RWPE2 (cell line): ENCODE results near the gene HSD11B1.

Source experiments
- ATAC-seq: fragments of 200-7000 bp; cut with Tn5 transposase; 3 replicates; pipeline ENCODE4 v1.9.1; 2021; ENCODE audit warnings: low read depth
- DNase-seq: peaks from one replicate; pipeline ENCODE4 v3.0.0-alpha.2; 2020; ENCODE audit warnings: low spot score
- H3K27ac ChIP-seq: fragments of 450-650 bp; 2 replicates; pipeline ENCODE4 v1.5.1; 2017; ENCODE audit warnings: mild to moderate bottlenecking; ENCODE audit not compliant: poor library complexity, severe bottlenecking
- H3K27me3 ChIP-seq: fragments of 250-450 bp; sonication (Bioruptor Pico); 2 replicates; pipeline ENCODE4 v1.5.1; 2021; ENCODE audit warnings: mild to moderate bottlenecking, moderate library complexity; ENCODE audit not compliant: insufficient read depth, poor library complexity, severe bottlenecking
- H3K36me3 ChIP-seq: fragments of 250-450 bp; sonication (Bioruptor Pico); 2 replicates; pipeline ENCODE4 v1.5.1; 2020; ENCODE audit warnings: low read depth, mild to moderate bottlenecking, moderate library complexity
- H3K4me1 ChIP-seq: fragments of 250-450 bp; sonication (Bioruptor Pico); 2 replicates; pipeline ENCODE4 v1.5.1; 2021; ENCODE audit warnings: mild to moderate bottlenecking, moderate library complexity; ENCODE audit not compliant: insufficient read depth, poor library complexity, severe bottlenecking
- H3K4me3 ChIP-seq: fragments of 250-450 bp; sonication (Bioruptor Pico); 2 replicates; pipeline ENCODE4 v1.5.1; 2021; ENCODE audit warnings: mild to moderate bottlenecking, moderate library complexity; ENCODE audit not compliant: severe bottlenecking
- H3K9me3 ChIP-seq: fragments of 250-450 bp; sonication (Bioruptor Pico); 2 replicates; pipeline ENCODE4 v1.5.1; 2021; ENCODE audit warnings: mild to moderate bottlenecking, moderate library complexity; ENCODE audit not compliant: severe bottlenecking
- CTCF ChIP-seq: fragments of 450-650 bp; IDR thresholded peaks from one replicate; pipeline ENCODE4 v1.5.1; 2017; ENCODE audit warnings: mild to moderate bottlenecking, moderate library complexity; ENCODE audit not compliant: poor library complexity, severe bottlenecking

HSD11B1 gene

GRCh38 chr1:209659909-209660308 lies 44.7 kb upstream of the HSD11B1 start:
- TF ChIP-seq CTCF: no peak
- Histone ChIP-seq H3K4me3 (no peak overlapping the region), H3K9me3 (no peaks in the 10 kb centered on the region), H3K27ac (peak overlapping the region; percentile 94), H3K36me3 (no peaks in the 10 kb centered on the region), H3K27me3 (no peaks in the 10 kb centered on the region), H3K4me1 (peaks cover 38% of the 10 kb centered on the region)
- ATAC-seq (0 out of 3 replicates have a peak, but pooled peaks have one; percentile 13), DNase-seq (no peak)

- no peaks in the 10 kb centered on the region for H3K9me3 ChIP-seq
- DNase-seq: no peak
Observed at GRCh38 chr1:209661071-209661470, 43.6 kb upstream of the HSD11B1 start.

GRCh38 chr1:209662879-209663327 lies 41.7 kb upstream of the HSD11B1 start:
- peaks cover 8% of the 10 kb centered on the region for H3K4me1 ChIP-seq
- no peak overlapping the region for H3K27ac ChIP-seq
- no peaks in the 10 kb centered on the region for H3K27me3 ChIP-seq
- no peak for TF ChIP-seq CTCF
- H3K9me3 ChIP-seq: no peaks in the 10 kb centered on the region
- DNase-seq (no peak), ATAC-seq (no peak)
- H3K36me3 ChIP-seq: no peaks in the 10 kb centered on the region
- H3K4me3 ChIP-seq: no peak overlapping the region

More at GRCh38 chr1:209661071-209661470, 43.6 kb upstream of the HSD11B1 start:
- Histone ChIP-seq H3K4me1 (peaks cover 26% of the 10 kb centered on the region), H3K4me3 (no peak overlapping the region), H3K27ac (no peak overlapping the region), H3K36me3 (no peaks in the 10 kb centered on the region), H3K27me3 (no peaks in the 10 kb centered on the region)
- ATAC-seq: no peak
- TF ChIP-seq CTCF: no peak

- Histone ChIP-seq H3K27me3 (no peaks in the 10 kb centered on the region), H3K27ac (no peak overlapping the region), H3K36me3 (no peaks in the 10 kb centered on the region), H3K4me3 (no peak overlapping the region), H3K9me3 (no peaks in the 10 kb centered on the region), H3K4me1 (peaks cover 3% of the 10 kb centered on the region)
- no peak for DNase-seq
- TF ChIP-seq CTCF: no peak
- no peak for ATAC-seq
Observed at GRCh38 chr1:209667103-209667502, 37.5 kb upstream of the HSD11B1 start.

GRCh38 chr1:209667708-209668107 lies 36.9 kb upstream of the HSD11B1 start:
- no peaks in the 10 kb centered on the region for H3K27me3 ChIP-seq
- no peaks in the 10 kb centered on the region for H3K36me3 ChIP-seq
- H3K4me1 ChIP-seq: peaks cover 3% of the 10 kb centered on the region
- H3K27ac ChIP-seq: no peak overlapping the region
- no peak overlapping the region for H3K4me3 ChIP-seq
- no peak for TF ChIP-seq CTCF
- no peaks in the 10 kb centered on the region for H3K9me3 ChIP-seq
- no peak for DNase-seq
- ATAC-seq: no peak
